ENCODE results near the gene SEMA3F. TPM values are rescaled to one million over a fixed set of nuclear protein-coding genes. Genes with fewer than 3 reads are reported as not detected.

SEMA3F gene
- total and polyA plus RNA-seq, 2 experiments from 2014 or later = 13.9 to 15.5 TPM

GRCh38 chr3:50139718-50140423 lies 15.3 kb upstream of the SEMA3F start:
- H3K36me3 ChIP-seq (replicated peaks; ENCODE audit: insufficient read depth, low read depth) = no peaks in the 10 kb centered on the region
- 91% methylated on average over 12 of the region's 13 CpGs for WGBS (ENCODE audit: low lambda C conversion rate, missing lambda C conversion rate)
- no peaks in the 10 kb centered on the region for H3K9me3 ChIP-seq (ENCODE audit: low read depth)
- H3K9me2 ChIP-seq (replicated peaks; ENCODE audit: insufficient read depth) = no peaks in the 10 kb centered on the region
- H3K27me3 ChIP-seq = no peaks in the 10 kb centered on the region
- no peak for DNase-seq (ENCODE audit: low spot score)
- peaks cover 31% of the 10 kb centered on the region for H3K4me1 ChIP-seq (ENCODE audit: insufficient read depth)
- H2AFZ ChIP-seq = no peak overlapping the region
- H4K20me1 ChIP-seq (ENCODE audit: insufficient read depth, poor library complexity, severe bottlenecking) = no peaks in the 10 kb centered on the region
- no peaks in the 10 kb centered on the region for H3K79me2 ChIP-seq
- TF ChIP-seq EZH2 (IDR thresholded peaks at IDR 0.05; ENCODE audit: borderline replicate concordance) = no peak
- TF ChIP-seq, protein P1, sequence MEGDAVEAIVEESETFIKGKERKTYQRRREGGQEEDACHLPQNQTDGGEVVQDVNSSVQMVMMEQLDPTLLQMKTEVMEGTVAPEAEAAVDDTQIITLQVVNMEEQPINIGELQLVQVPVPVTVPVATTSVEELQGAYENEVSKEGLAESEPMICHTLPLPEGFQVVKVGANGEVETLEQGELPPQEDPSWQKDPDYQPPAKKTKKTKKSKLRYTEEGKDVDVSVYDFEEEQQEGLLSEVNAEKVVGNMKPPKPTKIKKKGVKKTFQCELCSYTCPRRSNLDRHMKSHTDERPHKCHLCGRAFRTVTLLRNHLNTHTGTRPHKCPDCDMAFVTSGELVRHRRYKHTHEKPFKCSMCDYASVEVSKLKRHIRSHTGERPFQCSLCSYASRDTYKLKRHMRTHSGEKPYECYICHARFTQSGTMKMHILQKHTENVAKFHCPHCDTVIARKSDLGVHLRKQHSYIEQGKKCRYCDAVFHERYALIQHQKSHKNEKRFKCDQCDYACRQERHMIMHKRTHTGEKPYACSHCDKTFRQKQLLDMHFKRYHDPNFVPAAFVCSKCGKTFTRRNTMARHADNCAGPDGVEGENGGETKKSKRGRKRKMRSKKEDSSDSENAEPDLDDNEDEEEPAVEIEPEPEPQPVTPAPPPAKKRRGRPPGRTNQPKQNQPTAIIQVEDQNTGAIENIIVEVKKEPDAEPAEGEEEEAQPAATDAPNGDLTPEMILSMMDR (IDR thresholded peaks at IDR 0.05; ENCODE audit: poor library complexity) = no peak
- TF ChIP-seq EZH2phosphoT487 (IDR thresholded peaks at IDR 0.05; ENCODE audit: low read depth, severe bottlenecking, unreplicated experiment) = no peak
- no peak overlapping the region for H3K27ac ChIP-seq
- H3K4me3 ChIP-seq = no peak overlapping the region
- no peak overlapping the region for H3K4me2 ChIP-seq

DNA sequence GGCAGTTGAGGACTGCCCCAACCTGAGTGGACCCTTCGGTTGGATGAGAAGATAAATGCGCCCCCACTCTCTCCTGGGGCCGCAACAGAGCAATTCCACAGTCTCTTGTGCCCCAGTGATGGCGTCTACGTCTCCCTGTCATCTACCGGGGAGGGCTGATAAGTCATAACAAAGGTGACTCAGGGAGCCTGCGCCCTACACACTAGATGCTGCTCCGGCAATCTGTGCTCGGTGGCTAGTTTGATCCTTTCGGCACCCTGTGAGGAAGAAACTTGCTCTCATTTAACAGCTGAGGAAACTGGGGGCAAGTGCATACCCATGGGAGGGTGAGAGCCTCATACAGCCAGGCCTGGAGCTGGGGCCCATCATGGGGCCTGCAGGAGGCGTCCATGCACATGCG lies 14.1 kb upstream of the SEMA3F start:
- Histone ChIP-seq H3K9me3 (ENCODE audit: low read depth) (no peaks in the 10 kb centered on the region), H3K79me2 (no peaks in the 10 kb centered on the region), H4K20me1 (ENCODE audit: insufficient read depth, poor library complexity, severe bottlenecking) (no peaks in the 10 kb centered on the region), H3K4me1 (ENCODE audit: insufficient read depth) (peaks cover 31% of the 10 kb centered on the region), H3K9me2 (replicated peaks; ENCODE audit: insufficient read depth) (no peaks in the 10 kb centered on the region), H3K36me3 (replicated peaks; ENCODE audit: insufficient read depth, low read depth) (no peaks in the 10 kb centered on the region), H3K4me3 (no peak overlapping the region), H3K27ac (no peak overlapping the region), H3K4me2 (no peak overlapping the region), H2AFZ (no peak overlapping the region), H3K27me3 (no peaks in the 10 kb centered on the region)
- no peak for DNase-seq (ENCODE audit: low spot score)
- TF ChIP-seq, protein P1 (IDR thresholded peaks at IDR 0.05; ENCODE audit: poor library complexity) = no peak
- TF ChIP-seq EZH2 (IDR thresholded peaks at IDR 0.05; ENCODE audit: borderline replicate concordance) (no peak), EZH2phosphoT487 (IDR thresholded peaks at IDR 0.05; ENCODE audit: low read depth, severe bottlenecking, unreplicated experiment) (no peak)
- WGBS (ENCODE audit: low lambda C conversion rate, missing lambda C conversion rate) = 92% methylated on average over 11 of the region's 12 CpGs

- 63% methylated on average over 3 of the region's 3 CpGs for WGBS (ENCODE audit: low lambda C conversion rate, missing lambda C conversion rate)
- no peak for DNase-seq (ENCODE audit: low spot score)
- no peaks in the 10 kb centered on the region for H3K9me3 ChIP-seq (ENCODE audit: low read depth)
- no peaks in the 10 kb centered on the region for H3K27me3 ChIP-seq
- H3K79me2 ChIP-seq = no peaks in the 10 kb centered on the region
- H3K9me2 ChIP-seq (replicated peaks; ENCODE audit: insufficient read depth) = no peaks in the 10 kb centered on the region
- no peaks in the 10 kb centered on the region for H3K36me3 ChIP-seq (replicated peaks; ENCODE audit: insufficient read depth, low read depth)
- H3K4me1 ChIP-seq (ENCODE audit: insufficient read depth) = peaks cover 42% of the 10 kb centered on the region
- no peaks in the 10 kb centered on the region for H4K20me1 ChIP-seq (ENCODE audit: insufficient read depth, poor library complexity, severe bottlenecking)
- peak overlapping the region; percentile 75 for H3K27ac ChIP-seq
- no peak overlapping the region for H3K4me3 ChIP-seq
- H2AFZ ChIP-seq = no peak overlapping the region
- H3K4me2 ChIP-seq = no peak overlapping the region
- TF ChIP-seq EZH2phosphoT487 (IDR thresholded peaks at IDR 0.05; ENCODE audit: low read depth, severe bottlenecking, unreplicated experiment) = no peak
- TF ChIP-seq, protein P1 (IDR thresholded peaks at IDR 0.05; ENCODE audit: poor library complexity) = no peak
- TF ChIP-seq EZH2 (IDR thresholded peaks at IDR 0.05; ENCODE audit: borderline replicate concordance) = no peak
These were observed 8.7 kb upstream of the SEMA3F start for GRCh38 chr3:50146316-50146901.
